Thoracic aorta (tissue), 2 donors: Measurements from ENCODE around the gene ABCB1. TPM values are rescaled to one million over a fixed set of nuclear protein-coding genes. Genes with fewer than 3 reads are reported as not detected.

ENCODE experiments used
- ATAC-seq: fragments of 150-250 bp; one replicate; pipeline ENCODE4 v1.8.0; 2017; ENCODE audit warnings: low read depth; ENCODE audit not compliant: insufficient number of reproducible peaks, low FRiP score
- DNase-seq: peaks from one replicate; pipeline ENCODE4 v3.0.0-alpha.2; 2020; ENCODE audit warnings: low spot score
- H3K27ac ChIP-seq, 2 donors: fragments of 200-600 bp; sonication (generic); 1 replicate in 1 of 2; 2 replicates in 1 of 2; pipeline ENCODE4 v1.5.1; 2016; ENCODE audit warnings: mild to moderate bottlenecking in 2 of 2, moderate library complexity in 2 of 2
- H3K27me3 ChIP-seq: fragments of 200-600 bp; sonication (generic); replicated peaks from 2 replicates; pipeline ENCODE4 v1.6.0; 2016; ENCODE audit warnings: mild to moderate bottlenecking; ENCODE audit not compliant: insufficient read depth
- H3K36me3 ChIP-seq: fragments of 200-600 bp; sonication (generic); one replicate; pipeline ENCODE4 v1.5.1; 2016
- H3K4me1 ChIP-seq, 2 donors: fragments of 200-600 bp; sonication (generic); 1 replicate in 1 of 2; 2 replicates in 1 of 2; pipeline versions ENCODE4 v1.5.1 to v1.6.0; 2016; ENCODE audit warnings: low read depth in 2 of 2, mild to moderate bottlenecking in 1 of 2; ENCODE audit not compliant: control insufficient read depth in 1 of 2
- H3K4me3 ChIP-seq: fragments of 200-600 bp; sonication (generic); 2 replicates; pipeline ENCODE4 v1.5.1; 2016; ENCODE audit warnings: mild to moderate bottlenecking
- H3K9me3 ChIP-seq: fragments of 200-600 bp; sonication (generic); 2 replicates; pipeline ENCODE4 v1.5.1; 2016
- CTCF ChIP-seq: fragments of 200-600 bp; sonication (generic); IDR thresholded peaks from one replicate; pipeline ENCODE4 v1.5.1; 2019; ENCODE audit warnings: antibody characterized with exemption
- total RNA-seq, 2 donors: library from RNA; depleted of rRNA; stranded (reverse); fragments of >200 nt; gene quantifications; one replicate each; pipeline versions ENCODE4 v1.1.0 to v1.2.3, GENCODE V29; 2016

ABCB1 gene
- total RNA-seq, 2 donors from 2014 or later = 1.4 to 10.6 TPM

- Histone ChIP-seq H3K27ac (no peak overlapping the region), H3K27me3 (no peaks in the 10 kb centered on the region), H3K4me3 (no peak overlapping the region), H3K4me1 (peaks cover 0 to 6% of the 10 kb centered on the region in 2 donors), H3K9me3 (no peaks in the 10 kb centered on the region), H3K36me3 (no peaks in the 10 kb centered on the region)
- no peak for DNase-seq
- no peak for TF ChIP-seq CTCF
- ATAC-seq = no peak
These were observed 7.7 kb upstream of the ABCB1 start for GRCh38 chr7:87608431-87608830.

- ATAC-seq (no peak), DNase-seq (no peak)
- no peaks in the 10 kb centered on the region for H3K36me3 ChIP-seq
- H3K4me1 ChIP-seq = peaks cover 6 to 7% of the 10 kb centered on the region in 2 donors
- no peak overlapping the region for H3K4me3 ChIP-seq
- no peaks in the 10 kb centered on the region for H3K27me3 ChIP-seq
- no peaks in the 10 kb centered on the region for H3K9me3 ChIP-seq
- TF ChIP-seq CTCF = no peak
- no peak overlapping the region for H3K27ac ChIP-seq
These were observed 3.6 kb upstream of the ABCB1 start for GRCh38 chr7:87604264-87604663.

- no peaks in the 10 kb centered on the region for H3K27me3 ChIP-seq
- ATAC-seq = no peak
- no peak for DNase-seq
- no peak overlapping the region for H3K27ac ChIP-seq
- no peaks in the 10 kb centered on the region for H3K9me3 ChIP-seq
- H3K4me3 ChIP-seq = peak overlapping the region; percentile 70
- H3K4me1 ChIP-seq = peaks cover 0 to 7% of the 10 kb centered on the region in 2 donors
- H3K36me3 ChIP-seq = no peaks in the 10 kb centered on the region
- no peak for TF ChIP-seq CTCF
These were observed 1.3 kb downstream of the ABCB1 start for GRCh38 chr7:87599336-87599735.

- no peak overlapping the region for H3K4me3 ChIP-seq
- no peak for TF ChIP-seq CTCF
- ATAC-seq = no peak
These were observed 2.3 kb downstream of the ABCB1 start for GRCh38 chr7:87598234-87599009.

GRCh38 chr7:87596696-87597095 lies 4.0 kb downstream of the ABCB1 start:
- H3K4me3 ChIP-seq = no peak overlapping the region
- H3K27ac ChIP-seq = no peak overlapping the region
- ATAC-seq (no peak), DNase-seq (no peak)
- no peaks in the 10 kb centered on the region for H3K36me3 ChIP-seq
- no peaks in the 10 kb centered on the region for H3K27me3 ChIP-seq
- H3K9me3 ChIP-seq = no peaks in the 10 kb centered on the region
- no peak for TF ChIP-seq CTCF
- peaks cover 0 to 7% of the 10 kb centered on the region in 2 donors for H3K4me1 ChIP-seq

More at GRCh38 chr7:87598234-87599009, 2.3 kb downstream of the ABCB1 start:
- Histone ChIP-seq H3K9me3 (no peaks in the 10 kb centered on the region), H3K4me1 (peaks cover 0 to 7% of the 10 kb centered on the region in 2 donors), H3K36me3 (no peaks in the 10 kb centered on the region), H3K27ac (no peak overlapping the region), H3K27me3 (no peaks in the 10 kb centered on the region)
- no peak for DNase-seq
